Stimulated activated CD8-positive, alpha-beta memory T cell treated with anti-CD3 and anti-CD28 coated beads, Interleukin-15, amount 100 ng/mL, for 24 hours (primary cell): ENCODE results near the gene ADSL.

ENCODE experiments used
- DNase-seq: peaks from one replicate; pipeline ENCODE4 v3.0.0-alpha.2; 2020; ENCODE audit warnings: low read depth

ADSL gene

GRCh38 chr22:40418366-40419201 lies 72.3 kb downstream of the ADSL start:
- no peak for DNase-seq

GRCh38 chr22:40419718-40420117 lies 73.4 kb downstream of the ADSL start:
- DNase-seq = no peak

GRCh38 chr22:40420341-40421081 lies 74.2 kb downstream of the ADSL start:
- DNase-seq = no peak

GRCh38 chr22:40421082-40421350 lies 74.7 kb downstream of the ADSL start:
- no peak for DNase-seq

GRCh38 chr22:40421941-40422340 lies 75.6 kb downstream of the ADSL start:
- DNase-seq = no peak

GRCh38 chr22:40422558-40423309 lies 76.4 kb downstream of the ADSL start:
- DNase-seq = no peak

- no peak for DNase-seq
These were observed 77.0 kb downstream of the ADSL start for GRCh38 chr22:40423310-40423688.

- no peak for DNase-seq
These were observed 77.8 kb downstream of the ADSL start for GRCh38 chr22:40423882-40424640.

GRCh38 chr22:40425082-40425481 lies 78.8 kb downstream of the ADSL start:
- DNase-seq = no peak

GRCh38 chr22:40426594-40427333 lies 80.5 kb downstream of the ADSL start:
- no peak for DNase-seq

- DNase-seq = no peak
These were observed 82.5 kb downstream of the ADSL start for GRCh38 chr22:40428796-40429195.

GRCh38 chr22:40429481-40429880 lies 83.2 kb downstream of the ADSL start:
- DNase-seq = no peak

- no peak for DNase-seq
These were observed 84.7 kb downstream of the ADSL start for GRCh38 chr22:40430991-40431390.

- no peak for DNase-seq
These were observed 85.9 kb downstream of the ADSL start for GRCh38 chr22:40432157-40432556.

GRCh38 chr22:40432625-40433024 lies 86.3 kb downstream of the ADSL start:
- no peak for DNase-seq

GRCh38 chr22:40433416-40434090 lies 87.3 kb downstream of the ADSL start:
- DNase-seq = no peak

GRCh38 chr22:40434106-40434505 lies 87.8 kb downstream of the ADSL start:
- DNase-seq = no peak

- DNase-seq = no peak
These were observed 88.4 kb downstream of the ADSL start for GRCh38 chr22:40434745-40435144.

GRCh38 chr22:40436505-40437431 lies 90.5 kb downstream of the ADSL start:
- DNase-seq = no peak
